PC-3 (cell line): ENCODE data around the gene HOXD4. TPM values are rescaled to one million over a fixed set of nuclear protein-coding genes. Genes with fewer than 3 reads are reported as not detected.

Experiments
- ATAC-seq: fragments of 200-7000 bp; cut with Tn5 transposase; 2 replicates; pipeline ENCODE4 v1.9.1; 2020; ENCODE audit warnings: mild to moderate bottlenecking, moderate library complexity
- BruUV-seq: library from RNA; stranded (reverse); fragments of 400-500 nt; replicated peaks from 2 replicates; lab custom pipeline; 2021; lab: Mats Ljungman, UMichigan
- CTCF ChIA-PET: fragments of 300-600 bp; sonication (Branson Sonifier 250); formaldehyde crosslinking; loops from one replicate; lab custom pipeline; 2022; ENCODE audit warnings: antibody characterized with exemption; lab: Charles Lee
- POLR2A ChIA-PET: fragments of 300-600 bp; sonication (Branson Sonifier 250); formaldehyde crosslinking; loops from one replicate; lab custom pipeline; 2022; ENCODE audit warnings: antibody characterized with exemption; ENCODE audit not compliant: unreplicated experiment; lab: Charles Lee
- DNase-seq: peaks from one replicate; pipeline ENCODE4 v3.0.0-alpha.2; 2015
- H2AFZ ChIP-seq: fragments of 300-600 bp; sonication (generic); 2 replicates; pipeline ENCODE4 v1.6.0; 2016; ENCODE audit warnings: antibody characterized with exemption, low read length
- H3F3A ChIP-seq: fragments of 300-600 bp; sonication (generic); one replicate; pipeline ENCODE4 v1.6.0; 2017; ENCODE audit warnings: antibody characterized with exemption, low read length, control low read depth, mild to moderate bottlenecking; ENCODE audit not compliant: unreplicated experiment
- H3K27ac ChIP-seq: fragments of 300-600 bp; sonication (generic); 2 replicates; pipeline ENCODE4 v1.5.1; 2016; ENCODE audit warnings: mild to moderate bottlenecking, low read length
- H3K27me3 ChIP-seq: fragments of 300-600 bp; sonication (generic); 2 replicates; pipeline ENCODE4 v1.6.1; 2016; ENCODE audit warnings: low read length, mixed read lengths
- H3K36me3 ChIP-seq: fragments of 300-600 bp; sonication (generic); 2 replicates; pipeline ENCODE4 v1.6.1; 2016; ENCODE audit warnings: low read depth, mixed run types, low read length, mixed read lengths
- H3K4me1 ChIP-seq: fragments of 300-600 bp; sonication (generic); 2 replicates; pipeline ENCODE4 v1.5.1; 2016; ENCODE audit warnings: low read length; ENCODE audit not compliant: insufficient read depth
- H3K4me2 ChIP-seq: fragments of 300-600 bp; sonication (generic); 2 replicates; pipeline ENCODE4 v1.6.0; 2016; ENCODE audit warnings: low read length
- H3K4me3 ChIP-seq: fragments of 300-600 bp; sonication (generic); 2 replicates; pipeline ENCODE4 v1.5.1; 2016; ENCODE audit warnings: mild to moderate bottlenecking, low read length, mixed read lengths
- H3K79me2 ChIP-seq: fragments of 300-600 bp; sonication (generic); 2 replicates; pipeline ENCODE4 v1.6.1; 2017; ENCODE audit warnings: low read length, mixed read lengths
- H3K9ac ChIP-seq: fragments of 300-600 bp; sonication (generic); 2 replicates; pipeline ENCODE4 v1.6.0; 2016; ENCODE audit warnings: mild to moderate bottlenecking, low read length
- H3K9me2 ChIP-seq: fragments of 300-600 bp; sonication (generic); replicated peaks from 2 replicates; pipeline ENCODE4 v1.6.1; 2016; ENCODE audit warnings: mixed run types, low read length, mixed read lengths
- H3K9me3 ChIP-seq: fragments of 300-600 bp; sonication (generic); 2 replicates; pipeline ENCODE4 v1.6.1; 2016; ENCODE audit warnings: low read length, mixed read lengths
- H4K20me1 ChIP-seq: fragments of 300-600 bp; sonication (generic); 2 replicates; pipeline ENCODE4 v1.6.1; 2016; ENCODE audit warnings: low read length, mixed read lengths
- CTCF ChIP-seq: fragments of 300-600 bp; sonication (generic); conservative IDR thresholded peaks from 2 replicates; pipeline ENCODE4 v1.5.1; 2017; ENCODE audit warnings: antibody characterized with exemption, low read depth, mild to moderate bottlenecking, low read length
- EZH2 ChIP-seq: fragments of 300-600 bp; sonication (generic); IDR thresholded peaks from one replicate; pipeline ENCODE4 v1.6.1; 2017; ENCODE audit warnings: antibody characterized with exemption, mild to moderate bottlenecking, low read length; ENCODE audit not compliant: unreplicated experiment
- EZH2phosphoT487 ChIP-seq: fragments of 300-600 bp; sonication (generic); IDR thresholded peaks from 2 replicates; pipeline ENCODE4 v1.6.1; 2018; ENCODE audit warnings: mild to moderate bottlenecking, antibody characterized with exemption, low read length, borderline replicate concordance
- intact Hi-C: fragments of 100-400 bp; cut with micrococcal nuclease; formaldehyde crosslinking; loops from 2 replicates; pipeline ENCODE4 v1.9.0; 2023
- total RNA-seq: library from RNA; depleted of rRNA; stranded (reverse); fragments of >200 nt; gene quantifications from 2 replicates; pipeline ENCODE4 v1.2.3, GENCODE V29; 2014

HOXD4 gene
- total RNA-seq, 1 experiment from 2014 or later = 0.29 TPM

- no peak overlapping the region for H3K4me3 ChIP-seq
- DNase-seq = no peak
- CTCF ChIA-PET = no interaction called here
- H3K4me2 ChIP-seq = no peak overlapping the region
- no peak for TF ChIP-seq EZH2
- no peak for TF ChIP-seq CTCF
- no peak for TF ChIP-seq EZH2phosphoT487
- no peaks in the 10 kb centered on the region for H3K9me2 ChIP-seq
- POLR2A ChIA-PET = no interaction called here
- H2AFZ ChIP-seq = no peak overlapping the region
- H3K79me2 ChIP-seq = no peaks in the 10 kb centered on the region
- H3K9me3 ChIP-seq = no peaks in the 10 kb centered on the region
- no peaks in the 10 kb centered on the region for H3K27me3 ChIP-seq
- H4K20me1 ChIP-seq = no peaks in the 10 kb centered on the region
- TSS peak; percentile 32 for BruUV-seq
- ATAC-seq = no peak
- H3F3A ChIP-seq = no peaks in the 10 kb centered on the region
- no peaks in the 10 kb centered on the region for H3K4me1 ChIP-seq
- H3K36me3 ChIP-seq = no peaks in the 10 kb centered on the region
- intact Hi-C loops = no loop called here
- no peak overlapping the region for H3K27ac ChIP-seq
- H3K9ac ChIP-seq = no peak overlapping the region
Measured at GRCh38 chr2:176150584-176151441, 537 bp upstream of the HOXD4 start.

GRCh38 chr2:176152350-176153181, 1.2 kb downstream of the HOXD4 start:
- H3K4me3 ChIP-seq = no peak overlapping the region
- no peak overlapping the region for H3K9ac ChIP-seq
- no peak overlapping the region for H2AFZ ChIP-seq
- ChIA-PET POLR2A (no interaction called here), CTCF (no interaction called here)
- H3K9me2 ChIP-seq = no peaks in the 10 kb centered on the region
- no TSS peak for BruUV-seq
- ATAC-seq (no peak), DNase-seq (no peak)
- H3F3A ChIP-seq = no peaks in the 10 kb centered on the region
- no peaks in the 10 kb centered on the region for H4K20me1 ChIP-seq
- TF ChIP-seq CTCF (no peak), EZH2 (no peak), EZH2phosphoT487 (no peak)
- H3K27me3 ChIP-seq = no peaks in the 10 kb centered on the region
- H3K4me2 ChIP-seq = no peak overlapping the region
- no peaks in the 10 kb centered on the region for H3K36me3 ChIP-seq
- intact Hi-C loops = no loop called here
- H3K9me3 ChIP-seq = no peaks in the 10 kb centered on the region
- no peaks in the 10 kb centered on the region for H3K79me2 ChIP-seq
- H3K27ac ChIP-seq = no peak overlapping the region
- H3K4me1 ChIP-seq = no peaks in the 10 kb centered on the region
